Activated CD8-positive, alpha-beta memory T cell treated with anti-CD3 and anti-CD28 coated beads, Interleukin-2, amount 50 U/mL, for 1 hour (primary cell): Measurements from ENCODE around the gene COPE.
"Not testable (repeated sequence)": the region's sequence is repeated elsewhere in the genome, so short reads cannot be mapped to it uniquely, and the experiment has no call there.

Source experiments
- DNase-seq: peaks from one replicate; pipeline ENCODE4 v3.0.0-alpha.2; 2020; ENCODE audit errors: extremely low read depth

The COPE gene

GRCh38 chr19:18908917-18909619 is 10.1 kb downstream of the COPE start:
- no peak for DNase-seq

- DNase-seq, result no peak
These were observed 12.3 kb downstream of the COPE start for GRCh38 chr19:18906605-18907519.

- DNase-seq, result no peak
These were observed 13.5 kb downstream of the COPE start for GRCh38 chr19:18905513-18906236.

GRCh38 chr19:18905058-18905456 is 14.1 kb downstream of the COPE start:
- DNase-seq, result no peak

- no peak for DNase-seq
These were observed 14.7 kb downstream of the COPE start for GRCh38 chr19:18904334-18905057.

- DNase-seq, result no peak
These were observed 15.8 kb downstream of the COPE start for GRCh38 chr19:18903156-18904037.

GRCh38 chr19:18902519-18902918 is 16.7 kb downstream of the COPE start:
- not testable (repeated sequence) for DNase-seq

GRCh38 chr19:18901491-18901890 is 17.7 kb downstream of the COPE start:
- no peak for DNase-seq

- DNase-seq, result no peak
These were observed 18.3 kb downstream of the COPE start for GRCh38 chr19:18900700-18901481.

GRCh38 chr19:18899624-18900560 is 19.3 kb downstream of the COPE start:
- no peak for DNase-seq

- DNase-seq, result no peak
These were observed 20.4 kb downstream of the COPE start for GRCh38 chr19:18898607-18899408.

- DNase-seq, result no peak
These were observed 21.0 kb downstream of the COPE start for GRCh38 chr19:18898081-18898606.

GRCh38 chr19:18897094-18898029 is 21.8 kb downstream of the COPE start:
- no peak for DNase-seq

- no peak for DNase-seq
These were observed 22.8 kb downstream of the COPE start for GRCh38 chr19:18896421-18896841.

GRCh38 chr19:18895824-18896341 is 23.3 kb downstream of the COPE start, which contains the start of gene CERS1:
Gene CERS1, minus strand, starts transcription at chr19:18896158. Its CDS starts 86 bp downstream, at chr19:18896072.
- no peak for DNase-seq
